Midbrain (tissue), 1 donor: ENCODE data around the gene BRCA1.

Experiments
- DNase-seq: peaks from one replicate; lab custom pipeline; 2025; lab: John Stamatoyannopoulos, UW

The BRCA1 gene

DNA sequence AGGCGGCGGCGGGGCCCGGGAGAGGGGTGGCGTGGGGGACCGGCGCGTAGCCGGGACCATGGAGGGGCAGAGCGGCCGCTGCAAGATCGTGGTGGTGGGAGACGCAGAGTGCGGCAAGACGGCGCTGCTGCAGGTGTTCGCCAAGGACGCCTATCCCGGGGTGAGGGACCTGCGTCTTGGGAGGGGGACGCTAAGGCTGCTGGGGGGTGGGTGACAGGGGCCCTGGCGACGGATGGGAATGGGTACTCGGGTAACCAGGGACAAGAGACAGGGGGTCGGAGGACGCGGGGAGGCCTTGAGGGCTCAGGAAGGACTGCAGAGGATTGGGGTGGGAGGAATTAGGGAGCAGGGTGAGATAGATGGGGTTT is 99.9 kb downstream of the BRCA1 start:
- DNase-seq: no peak

DNA sequence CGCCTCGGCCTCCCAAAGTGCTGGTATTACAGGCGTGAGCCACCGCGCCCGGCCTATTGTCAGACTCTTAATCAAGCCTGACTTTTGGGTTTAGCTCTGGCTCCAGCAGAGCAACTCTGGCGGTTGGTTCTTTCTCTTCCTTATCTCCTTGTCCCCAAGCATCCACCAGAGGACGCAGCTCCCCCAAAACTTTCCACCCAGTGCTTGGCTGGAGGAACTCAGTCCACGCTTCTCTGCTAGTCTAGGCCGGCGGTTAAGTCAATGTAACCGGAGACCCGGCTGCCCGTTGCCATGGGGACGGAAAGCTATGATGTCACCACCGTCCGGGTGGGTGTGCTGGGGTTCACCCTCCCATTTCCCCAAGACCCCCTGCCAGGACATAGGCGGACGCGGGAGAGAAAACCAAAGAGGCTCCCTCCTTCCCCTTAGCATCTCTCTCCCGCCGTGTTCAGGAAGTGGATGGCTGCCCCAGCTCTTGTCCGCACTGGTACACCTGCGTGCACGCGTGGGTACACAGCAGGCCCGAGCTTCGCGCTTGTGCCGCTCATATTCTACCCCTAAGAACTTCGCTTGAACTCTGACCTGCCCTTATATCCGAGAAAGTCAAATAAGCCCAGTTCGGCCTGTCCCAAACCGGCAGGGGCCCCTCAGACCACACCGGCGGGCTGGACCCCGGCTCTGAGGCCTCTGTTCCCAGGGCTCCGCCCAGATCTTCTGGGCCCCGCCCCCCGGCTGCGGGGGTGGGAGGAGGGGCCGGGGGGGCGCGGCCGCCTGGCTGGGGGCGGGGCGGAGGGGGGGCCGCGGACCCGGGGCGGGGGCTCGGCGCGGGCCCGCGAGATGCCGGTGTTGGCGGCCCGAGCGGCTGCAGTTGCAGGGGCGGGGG is 100.5 kb downstream of the BRCA1 start, which contains the start of gene RND2:
Gene RND2 (plus strand): TSS at position 825 of the 883 bp plus-strand sequence. CDS start 117 bp downstream, outside the sequence.
- DNase-seq: peak; percentile 90

DNA sequence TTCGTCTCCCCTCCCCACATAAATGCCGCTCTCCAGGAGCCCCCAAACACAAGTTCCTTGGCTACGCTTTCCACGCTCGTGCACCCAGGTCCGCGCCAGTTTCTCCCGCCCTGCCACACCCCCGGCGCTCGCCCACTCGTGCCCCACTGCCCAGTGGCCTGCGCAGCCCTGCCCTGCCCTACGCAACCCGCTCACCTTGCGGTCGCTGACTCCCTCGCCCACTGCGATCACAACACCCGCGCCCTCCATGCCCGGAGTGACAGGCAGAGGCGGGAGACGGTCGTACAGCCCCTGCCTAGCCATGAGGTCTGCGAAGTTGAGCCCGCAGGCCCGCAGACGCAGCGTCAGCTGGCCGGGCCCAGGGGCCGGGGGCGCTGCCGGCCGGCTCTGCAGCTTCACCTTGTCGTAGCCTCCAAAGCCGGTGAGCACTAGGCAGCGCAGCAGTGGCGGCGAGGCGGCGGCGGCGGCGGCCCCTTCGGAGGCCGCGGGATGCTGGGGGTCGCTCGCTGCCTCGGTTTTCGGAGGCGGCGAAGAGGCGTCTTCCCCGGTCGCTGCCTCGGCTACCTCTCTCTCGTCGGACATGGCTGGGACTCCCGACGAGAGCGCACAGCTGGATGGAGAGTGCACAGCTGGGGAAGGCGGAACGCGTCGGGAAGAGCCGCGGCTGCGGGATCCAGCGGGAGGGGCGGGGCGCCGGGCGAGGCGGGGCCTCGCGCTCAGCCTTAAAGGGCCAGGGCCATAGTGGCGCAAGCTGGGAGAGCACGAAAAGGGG is 103.2 kb downstream of the BRCA1 start, which contains the start of gene VAT1:
Gene VAT1 (minus strand): TSS at position 645 of the 772 bp plus-strand sequence. CDS start 63 bp downstream, at position 582.
- DNase-seq: peak; percentile 69

DNA sequence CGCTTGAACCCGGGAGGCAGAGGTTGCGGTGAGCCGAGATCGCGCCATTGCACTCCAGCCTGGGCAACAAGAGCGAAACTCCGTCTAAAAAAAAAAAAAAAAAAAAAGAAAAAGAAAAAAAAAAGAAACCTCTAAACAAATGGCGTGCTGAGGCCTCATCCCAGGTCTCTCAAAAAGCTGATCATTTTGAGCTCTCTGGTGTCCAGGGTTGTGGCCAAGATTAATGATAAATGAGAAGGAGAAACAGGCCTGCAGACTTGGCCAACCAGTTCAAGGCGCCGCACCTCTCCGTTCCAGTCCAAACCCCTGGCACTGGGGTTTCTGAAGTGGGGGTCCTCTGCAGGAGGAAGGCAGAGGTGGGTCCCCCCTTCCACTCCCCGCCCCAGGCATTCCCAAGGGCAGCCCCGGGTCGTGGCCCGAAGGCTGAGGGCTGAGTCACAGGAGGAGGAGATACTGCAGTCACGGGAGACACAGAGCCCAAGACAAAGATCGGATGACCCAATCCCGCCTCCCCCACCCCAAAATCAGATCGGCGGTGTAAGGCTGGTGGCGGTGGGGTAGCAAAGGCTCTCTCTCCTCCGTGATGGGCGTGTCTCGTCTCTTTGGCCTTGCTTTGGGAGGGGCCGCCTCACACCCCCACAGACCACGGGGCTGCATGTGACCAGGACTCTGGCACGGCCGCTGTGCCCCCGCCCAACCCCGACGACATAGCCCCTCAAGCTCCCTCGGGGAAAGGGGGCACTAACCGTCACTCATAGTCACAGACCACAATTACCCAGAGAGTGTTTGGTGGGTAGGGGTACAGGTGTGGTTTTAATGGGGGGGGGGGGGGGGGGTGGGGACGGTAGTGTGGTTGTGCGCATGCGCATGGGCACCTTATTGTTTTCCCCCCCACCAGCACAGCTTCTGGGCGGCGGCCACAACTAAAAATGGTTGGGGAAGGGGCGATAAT is 104.1 kb downstream of the BRCA1 start:
- no peak for DNase-seq

DNA sequence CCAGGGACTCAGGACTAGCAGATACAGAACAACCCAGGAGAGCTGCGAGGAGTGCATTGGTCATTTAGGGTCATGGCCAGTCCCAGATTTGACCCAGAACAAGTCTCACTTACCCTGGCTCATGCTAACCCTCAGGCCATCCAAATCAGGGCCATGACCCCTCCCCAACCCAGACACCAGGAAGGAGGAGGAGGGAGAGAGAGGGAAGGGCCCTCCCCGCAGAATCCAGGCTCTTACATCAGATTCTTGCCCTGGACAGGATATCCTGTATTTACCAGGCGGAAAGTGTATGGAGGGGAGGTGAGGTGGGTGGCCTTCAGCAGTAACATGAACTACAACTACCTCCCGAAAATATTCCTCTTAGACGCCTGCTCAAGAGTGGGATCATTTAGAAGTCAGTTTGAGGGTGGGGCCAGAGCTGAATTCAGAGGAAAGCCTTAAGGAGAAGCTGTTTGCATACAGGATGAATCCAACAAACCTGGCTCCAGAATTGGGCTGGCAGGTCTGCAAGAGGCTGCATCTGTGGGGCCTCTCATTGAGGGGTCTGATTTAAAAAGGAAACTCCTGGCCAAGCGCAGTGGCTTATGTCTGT is 105.0 kb downstream of the BRCA1 start:
- no peak for DNase-seq

DNA sequence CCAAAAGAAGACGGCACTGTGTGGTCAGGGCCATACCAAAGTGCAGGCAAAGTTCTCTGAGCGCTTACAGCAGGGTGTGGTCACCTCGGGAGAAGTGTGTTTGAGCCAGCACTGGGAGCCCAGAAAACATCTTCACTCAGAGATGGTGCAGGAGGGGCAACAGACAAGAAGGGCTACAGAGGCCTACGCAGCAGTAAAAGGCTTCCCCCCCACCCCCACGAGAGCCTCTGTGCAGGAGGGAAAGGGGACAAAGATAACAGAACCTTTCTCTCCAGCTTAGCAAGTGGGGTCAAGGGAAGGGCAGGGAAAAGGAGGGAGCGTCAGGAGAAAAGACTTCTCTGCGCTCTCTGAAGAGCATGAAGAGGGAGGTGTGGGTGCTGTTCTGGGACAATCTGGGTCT is 105.7 kb downstream of the BRCA1 start:
- no peak for DNase-seq

DNA sequence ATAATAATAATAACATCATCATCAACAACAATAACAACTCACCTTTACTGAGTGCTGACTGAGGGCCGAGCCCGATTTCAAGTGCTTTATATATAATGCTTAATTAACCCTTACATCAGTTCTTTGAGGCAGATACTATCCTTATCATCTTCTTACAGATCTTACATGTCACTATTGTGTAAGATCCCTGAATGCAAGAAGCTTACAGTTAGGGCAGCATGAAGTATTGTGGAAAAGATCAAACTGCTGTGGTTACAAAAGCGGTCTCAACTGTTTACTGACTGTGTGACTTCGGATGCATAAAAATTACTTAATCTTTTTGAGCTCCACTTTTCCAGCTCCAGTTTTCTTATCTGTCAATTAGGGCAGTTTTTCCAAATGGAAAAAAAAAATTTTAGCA is 106.2 kb downstream of the BRCA1 start:
- no peak for DNase-seq

DNA sequence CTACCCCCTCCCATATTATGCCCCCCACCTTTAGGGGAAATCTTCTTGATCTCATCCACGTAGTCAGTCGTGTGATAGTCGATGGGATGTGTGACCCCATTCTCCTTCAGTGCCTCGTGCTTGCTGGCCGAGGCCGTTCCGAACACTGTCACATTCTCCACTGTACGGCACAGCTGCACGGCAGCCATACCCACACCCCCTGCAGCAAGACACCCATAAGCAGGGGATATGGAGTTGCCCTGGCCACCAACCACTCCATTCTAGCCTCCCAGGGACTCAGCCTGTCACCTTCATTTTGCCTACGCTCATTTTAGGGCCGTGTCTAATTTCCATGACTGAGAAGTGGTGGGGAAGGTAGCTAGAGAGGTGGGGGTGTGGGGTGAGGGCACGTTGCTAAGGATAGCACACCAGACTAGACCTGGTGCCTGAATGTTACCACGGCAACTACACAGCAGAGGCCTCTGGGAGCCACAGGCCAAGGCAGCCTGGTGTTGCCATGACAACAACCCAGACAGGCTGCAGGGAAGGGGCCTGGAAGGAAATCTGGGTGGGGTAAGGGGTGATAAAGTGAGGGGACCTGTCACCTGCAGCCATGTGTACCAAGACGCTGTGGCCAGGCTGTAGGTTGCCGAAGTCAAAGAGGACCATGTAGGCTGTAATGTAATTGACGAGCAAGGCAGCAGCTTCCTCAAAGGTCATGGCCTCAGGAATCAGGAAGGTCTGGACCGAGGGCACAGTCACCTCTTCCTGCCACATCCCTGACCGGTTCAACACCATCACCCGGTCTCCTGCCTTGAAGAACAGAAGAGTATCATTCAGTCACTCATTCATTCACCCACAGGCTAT is 106.9 kb downstream of the BRCA1 start:
- peak; percentile 10 for DNase-seq

DNA sequence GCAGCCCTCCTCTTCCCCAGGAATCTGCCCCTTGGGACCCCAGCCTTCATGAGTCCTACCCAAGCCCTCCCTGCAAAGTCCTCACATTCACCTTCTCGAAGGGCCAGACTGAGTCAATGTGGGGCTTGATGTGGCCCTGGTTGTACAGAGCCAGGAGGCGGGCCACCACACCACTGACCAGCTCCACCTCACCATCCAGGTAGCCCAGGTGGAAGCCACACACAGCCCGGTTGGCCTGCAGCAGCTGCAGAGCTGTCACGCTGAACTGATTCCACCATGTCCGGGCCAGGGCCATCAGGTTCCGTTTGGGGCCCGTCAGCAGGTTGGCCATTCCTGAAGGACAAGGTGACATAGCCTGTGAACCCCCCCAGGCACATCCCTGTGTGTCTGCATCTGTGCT is 108.9 kb downstream of the BRCA1 start:
- no peak for DNase-seq

DNA sequence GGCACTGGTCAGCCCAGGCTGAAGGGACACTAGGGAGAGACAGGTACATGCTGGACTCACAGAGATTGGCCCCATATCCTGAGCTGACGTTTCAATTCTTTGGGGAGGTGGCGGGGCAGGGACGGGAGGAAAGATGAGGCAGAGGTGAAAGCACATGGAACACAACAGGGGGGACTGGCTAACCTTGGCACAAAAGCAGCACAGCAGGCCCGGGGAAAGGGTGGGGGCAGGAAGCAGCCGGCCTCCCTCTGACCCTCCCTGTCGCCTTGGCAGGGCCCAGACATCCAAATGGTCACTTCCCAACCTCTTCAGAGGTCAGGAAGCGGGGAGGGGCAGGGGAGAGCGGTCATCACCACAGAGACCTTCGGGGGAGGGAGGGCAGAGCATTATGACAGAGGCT is 109.6 kb downstream of the BRCA1 start:
- no peak for DNase-seq

DNA sequence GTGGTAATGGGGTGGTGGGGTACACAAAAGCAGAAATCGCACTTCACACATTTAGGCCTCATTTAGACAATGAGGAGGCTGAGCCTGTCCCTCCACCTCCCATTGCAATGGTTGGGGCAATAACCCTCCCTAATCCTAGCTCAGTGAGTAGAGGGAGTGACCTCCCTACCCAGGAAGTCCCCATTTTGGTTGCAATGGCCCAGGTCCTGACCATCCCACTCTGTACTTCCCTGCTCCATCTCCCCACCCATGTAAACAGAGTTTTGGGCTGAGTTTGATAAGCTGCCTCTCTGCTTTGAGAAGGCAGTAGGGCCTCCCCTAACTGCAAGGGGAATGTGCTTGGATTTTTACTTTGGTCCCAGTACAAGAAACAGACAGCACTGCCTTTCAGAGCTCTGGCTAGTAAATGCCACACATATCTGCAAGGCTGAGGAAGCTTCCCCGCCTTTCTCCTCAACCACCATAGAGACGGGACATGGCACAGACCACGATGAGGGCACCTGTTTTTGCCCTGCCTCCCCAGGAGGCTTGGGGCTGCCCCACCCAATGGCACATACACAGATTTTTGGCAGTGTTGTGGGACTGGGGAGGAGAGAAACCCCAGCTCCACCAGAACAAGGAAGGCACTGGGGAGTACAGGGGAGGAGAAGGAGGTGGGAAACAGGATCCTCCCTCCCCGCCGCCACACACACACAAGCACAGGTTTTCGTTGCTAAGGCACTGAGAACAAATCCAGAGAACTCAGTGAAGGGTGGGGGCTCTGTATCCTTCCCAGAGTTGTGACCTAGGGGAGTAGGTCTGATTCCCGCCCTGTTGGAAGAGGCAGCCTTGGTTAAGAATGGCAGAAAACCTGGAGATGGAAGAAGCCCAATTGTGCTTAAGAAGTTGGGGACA is 110.3 kb downstream of the BRCA1 start:
- no peak for DNase-seq

DNA sequence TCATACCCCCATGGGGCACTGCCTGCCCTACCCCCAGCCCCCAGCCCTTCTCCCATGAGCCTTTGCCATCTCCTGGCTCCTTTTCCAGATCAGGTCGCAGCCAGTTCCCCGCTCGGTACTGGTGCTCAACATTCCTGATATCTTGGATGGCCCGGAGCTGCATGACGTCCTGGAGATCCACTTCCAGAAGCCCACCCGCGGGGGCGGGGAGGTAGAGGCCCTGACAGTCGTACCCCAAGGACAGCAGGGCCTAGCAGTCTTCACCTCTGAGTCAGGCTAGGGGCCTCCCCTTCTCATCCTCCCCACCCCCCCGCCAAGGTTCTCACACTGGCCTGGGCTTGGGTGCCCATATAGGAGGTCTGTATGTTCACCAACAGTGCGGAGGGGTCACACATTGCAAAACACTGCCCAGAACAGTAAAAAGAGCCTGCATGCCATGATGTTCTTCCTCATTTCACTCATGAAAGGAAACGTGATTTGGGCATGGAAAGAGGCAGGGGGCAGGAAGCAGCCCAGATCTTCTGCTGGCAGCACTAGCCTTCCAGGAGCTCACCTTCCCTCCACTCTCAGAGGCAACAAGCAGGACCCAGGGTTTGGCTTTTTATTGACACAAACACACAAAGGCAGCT is 111.0 kb downstream of the BRCA1 start:
- no peak for DNase-seq

DNA sequence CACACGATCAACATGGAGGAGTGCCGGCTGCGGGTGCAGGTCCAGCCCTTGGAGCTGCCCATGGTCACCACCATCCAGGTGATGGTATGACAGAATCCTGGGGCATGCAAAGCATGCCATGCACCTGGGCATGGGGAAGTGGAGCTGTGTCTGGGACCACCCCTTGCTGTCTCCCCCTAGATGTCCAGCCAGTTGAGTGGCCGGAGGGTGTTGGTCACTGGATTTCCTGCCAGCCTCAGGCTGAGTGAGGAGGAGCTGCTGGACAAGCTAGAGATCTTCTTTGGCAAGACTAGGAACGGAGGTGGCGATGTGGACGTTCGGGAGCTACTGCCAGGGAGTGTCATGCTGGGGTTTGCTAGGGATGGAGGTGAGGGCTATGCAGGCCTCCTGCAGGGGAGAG is 111.9 kb downstream of the BRCA1 start:
- DNase-seq: no peak

DNA sequence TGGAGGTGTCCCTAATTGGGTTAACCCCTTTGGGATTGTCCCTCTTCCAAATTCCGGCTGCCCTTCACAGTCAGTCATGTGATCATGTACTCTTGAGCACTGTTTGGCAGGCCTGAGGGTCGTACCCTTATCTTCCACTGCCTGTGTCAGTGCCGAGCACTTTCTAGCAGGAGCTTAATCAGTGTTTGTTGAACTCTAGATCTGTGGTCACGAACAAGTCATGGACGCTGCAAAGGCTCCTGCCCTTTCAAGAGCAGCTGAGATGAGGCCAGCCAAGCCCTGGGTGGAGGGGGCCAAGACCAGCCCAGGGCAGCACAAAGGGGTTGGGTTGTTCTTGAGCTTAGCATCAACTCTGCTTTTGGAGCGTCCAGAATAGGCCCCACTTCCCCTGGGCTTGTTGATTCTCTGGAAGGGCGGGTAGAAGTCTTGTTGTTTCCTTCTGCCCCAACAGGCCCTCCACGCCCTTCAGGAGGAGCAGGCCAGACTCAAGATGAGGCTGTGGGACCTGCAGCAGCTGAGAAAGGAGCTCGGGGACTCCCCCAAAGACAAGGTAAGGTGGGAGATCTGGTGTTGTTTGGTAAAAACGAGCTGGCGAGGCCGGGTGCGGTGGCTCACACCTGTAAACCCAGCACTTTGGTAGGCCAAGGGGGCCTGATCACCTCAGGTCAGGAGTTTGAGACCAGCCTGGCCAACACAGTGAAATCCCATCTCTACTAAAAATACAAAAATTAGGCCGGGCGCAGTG is 113.3 kb downstream of the BRCA1 start:
- DNase-seq: no peak

DNA sequence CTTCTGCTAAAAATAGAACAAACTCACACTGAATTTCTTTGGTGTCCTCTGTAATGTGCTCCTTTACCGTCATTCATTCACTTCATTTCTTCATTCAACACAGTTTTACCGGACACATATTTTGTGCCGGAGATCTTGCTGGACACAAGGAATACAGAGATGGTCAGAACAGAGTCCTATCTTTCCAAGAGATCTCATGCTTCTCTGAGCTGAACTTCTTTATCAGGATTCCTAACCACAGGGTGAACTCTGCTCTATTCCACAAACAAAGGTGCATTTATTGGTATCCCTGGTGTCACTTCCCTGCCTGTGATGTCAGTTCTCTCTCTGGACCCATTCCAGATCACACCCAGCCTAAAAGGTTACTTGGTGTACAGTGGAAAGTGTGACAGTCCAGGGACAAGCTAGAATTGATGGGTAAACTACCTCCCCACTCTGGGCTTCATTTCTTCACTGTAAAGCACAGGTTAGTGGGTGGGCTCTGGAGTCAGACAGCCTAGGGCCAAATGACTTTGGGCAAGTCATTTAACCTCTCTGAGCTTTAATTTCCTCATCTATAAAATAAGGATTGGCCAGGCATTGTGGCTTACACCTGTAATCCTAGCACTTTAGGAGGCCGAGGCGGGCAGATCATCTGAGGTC is 114.4 kb downstream of the BRCA1 start:
- no peak for DNase-seq

DNA sequence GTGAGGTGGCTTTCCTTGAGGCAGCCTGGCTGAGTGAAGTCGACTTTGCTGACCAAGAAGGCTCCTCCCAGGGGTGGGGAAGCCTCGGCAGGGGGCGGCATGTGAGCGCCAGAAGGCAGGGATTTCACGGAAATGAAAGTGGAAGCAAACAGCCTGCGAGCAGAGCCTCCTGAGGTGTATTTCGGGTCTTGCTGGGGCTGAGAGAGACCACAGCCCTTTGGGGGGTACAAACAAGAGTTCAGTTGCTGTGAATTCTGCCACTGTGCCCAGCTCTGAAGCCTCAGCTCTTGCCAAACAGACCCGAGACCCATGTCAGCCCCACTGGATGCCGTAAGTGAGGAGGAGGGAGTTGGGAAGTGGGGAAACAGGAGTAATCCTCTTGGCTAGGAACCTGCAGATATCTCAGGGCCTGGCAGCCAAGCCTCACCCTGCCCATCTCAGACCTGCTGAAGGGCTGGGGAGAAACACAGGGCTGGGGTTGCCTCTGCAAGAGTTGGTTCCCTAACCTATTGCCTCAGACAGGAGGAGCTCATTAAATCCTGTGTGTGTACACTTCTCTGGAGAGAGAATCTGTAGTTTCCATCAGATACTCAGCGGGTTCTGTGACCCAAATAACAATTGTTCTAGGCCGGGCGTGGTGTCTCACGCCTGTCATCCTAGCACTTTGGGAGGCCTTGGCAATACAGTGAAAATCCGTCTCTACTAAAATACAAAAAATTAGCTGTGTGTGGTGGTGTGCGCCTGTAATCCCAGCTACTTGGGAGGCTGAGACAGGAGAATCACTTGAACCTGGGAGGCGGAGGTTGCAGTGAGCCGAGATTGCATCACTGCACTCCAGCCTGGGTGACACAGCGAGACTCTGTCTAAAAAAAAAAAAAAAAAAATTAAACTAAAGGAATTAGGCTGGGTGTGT is 118.3 kb downstream of the BRCA1 start, which contains the start of gene IFI35:
Gene IFI35 (plus strand): TSS at position 146 of the 913 bp plus-strand sequence. CDS start 164 bp downstream, at position 310.
- DNase-seq: peak; percentile 76
